ENCODE data around the gene AUTS2.

The AUTS2 gene

GRCh38 chr7:70219061-70219460, 620.8 kb downstream of the AUTS2 start:
- DNase-seq (ENCODE audit: low read depth in 1 of 2, low spot score in 1 of 2), result no peak
- Histone ChIP-seq H3K27me3 (ENCODE audit: insufficient read depth, poor library complexity, severe bottlenecking) (no peaks in the 10 kb centered on the region), H3K27ac (replicated peaks) (no peak overlapping the region), H3K4me3 (replicated peaks; ENCODE audit: insufficient read depth, low read length) (no peak overlapping the region)
- TF ChIP-seq GABPA (IDR thresholded peaks at IDR 0.05; ENCODE audit: low read depth), result no peak
- TF ChIP-seq POLR2AphosphoS5 (IDR thresholded peaks at IDR 0.05; ENCODE audit: low read depth), result no peak
- no peak for TF ChIP-seq SPI1 (IDR thresholded peaks at IDR 0.05; ENCODE audit: borderline replicate concordance, low read depth)
- no peak for TF ChIP-seq CTCF (IDR thresholded peaks at IDR 0.05; ENCODE audit: insufficient read depth, low read length)
- TF ChIP-seq REST (IDR thresholded peaks at IDR 0.05; ENCODE audit: insufficient replicate concordance, low read depth), result no peak

GRCh38 chr7:70229242-70229641, 631.0 kb downstream of the AUTS2 start:
- no peak overlapping the region for H3K27ac ChIP-seq (replicated peaks)
- DNase-seq (ENCODE audit: low read depth in 1 of 2, low spot score in 1 of 2), result no peak
- TF ChIP-seq POLR2AphosphoS5 (IDR thresholded peaks at IDR 0.05; ENCODE audit: low read depth) (no peak), SPI1 (IDR thresholded peaks at IDR 0.05; ENCODE audit: borderline replicate concordance, low read depth) (no peak), REST (IDR thresholded peaks at IDR 0.05; ENCODE audit: insufficient replicate concordance, low read depth) (no peak), CTCF (IDR thresholded peaks at IDR 0.05; ENCODE audit: insufficient read depth, low read length) (no peak), GABPA (IDR thresholded peaks at IDR 0.05; ENCODE audit: low read depth) (no peak)

GRCh38 chr7:70230761-70231160, 632.5 kb downstream of the AUTS2 start:
- Histone ChIP-seq H3K27me3 (ENCODE audit: insufficient read depth, poor library complexity, severe bottlenecking) (no peaks in the 10 kb centered on the region), H3K27ac (replicated peaks) (no peak overlapping the region), H3K4me3 (replicated peaks; ENCODE audit: insufficient read depth, low read length) (no peak overlapping the region)
- TF ChIP-seq SPI1 (IDR thresholded peaks at IDR 0.05; ENCODE audit: borderline replicate concordance, low read depth) (no peak), GABPA (IDR thresholded peaks at IDR 0.05; ENCODE audit: low read depth) (no peak), POLR2AphosphoS5 (IDR thresholded peaks at IDR 0.05; ENCODE audit: low read depth) (no peak), REST (IDR thresholded peaks at IDR 0.05; ENCODE audit: insufficient replicate concordance, low read depth) (no peak), CTCF (IDR thresholded peaks at IDR 0.05; ENCODE audit: insufficient read depth, low read length) (no peak)
- DNase-seq (ENCODE audit: low read depth in 1 of 2, low spot score in 1 of 2), result no peak

More at GRCh38 chr7:70229242-70229641, 631.0 kb downstream of the AUTS2 start:
- Histone ChIP-seq H3K27me3 (ENCODE audit: insufficient read depth, poor library complexity, severe bottlenecking) (no peaks in the 10 kb centered on the region), H3K4me3 (replicated peaks; ENCODE audit: insufficient read depth, low read length) (no peak overlapping the region)

All from HL-60 (cell line).